GM19438 (cell line): ENCODE results near the gene DIDO1.
A peak's percentile ranks its signal among the peaks of the same experiment; 100 is the strongest.

Source experiments
- ATAC-seq: cut with Tn5 transposase; IDR thresholded peaks from one replicate; pipeline ENCODE4 v1.9.1; 2021; ENCODE audit warnings: low read depth; ENCODE audit not compliant: unreplicated experiment

The DIDO1 gene

DNA sequence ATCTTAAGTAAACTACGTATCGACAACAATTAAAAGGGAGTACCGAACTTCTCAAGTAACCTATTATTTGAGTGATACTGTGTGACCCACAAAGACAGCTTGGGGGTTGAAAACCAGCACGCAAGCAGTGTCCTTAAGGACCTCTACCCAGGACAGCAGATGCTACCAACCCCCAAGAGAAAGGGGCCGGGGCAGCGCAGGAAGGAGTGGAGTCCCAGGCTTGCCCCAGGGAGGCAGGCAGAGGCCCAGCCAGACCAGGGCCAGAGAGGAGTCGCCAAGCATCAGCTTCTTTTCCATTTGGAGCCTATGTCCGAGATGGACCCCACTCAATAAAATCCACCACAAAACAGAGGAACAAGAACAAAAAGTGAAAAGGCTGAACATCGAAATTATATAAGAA lies 11.9 kb downstream of the DIDO1 start:
- ATAC-seq: no peak

DNA sequence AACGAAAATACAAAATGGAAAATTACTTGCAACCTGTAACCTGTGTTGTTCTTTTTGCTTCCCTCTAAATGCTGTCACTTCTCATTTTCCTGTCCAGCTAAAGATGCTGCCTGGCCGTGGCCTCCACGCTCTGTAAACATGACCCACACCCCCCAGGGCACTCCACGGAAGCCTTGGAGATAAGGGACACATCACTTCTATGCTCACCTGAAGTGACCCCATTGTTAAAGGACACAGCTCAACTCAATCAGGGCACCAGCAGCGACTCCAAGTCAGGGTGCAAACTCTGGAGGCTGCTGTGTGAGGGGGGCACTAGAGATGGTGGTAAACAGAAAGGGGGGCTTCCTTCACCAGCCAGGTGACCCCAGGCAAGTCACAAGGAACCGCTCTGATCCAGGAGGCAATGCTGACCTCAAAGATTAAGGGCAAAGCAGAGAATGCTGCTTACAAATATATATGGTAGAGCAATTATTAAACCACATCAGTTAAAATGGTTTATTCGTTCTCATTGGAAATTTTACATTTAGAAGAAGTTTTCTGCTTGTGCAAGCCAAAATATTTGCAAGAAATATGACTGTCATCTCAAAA lies 13.2 kb downstream of the DIDO1 start:
- no peak for ATAC-seq

DNA sequence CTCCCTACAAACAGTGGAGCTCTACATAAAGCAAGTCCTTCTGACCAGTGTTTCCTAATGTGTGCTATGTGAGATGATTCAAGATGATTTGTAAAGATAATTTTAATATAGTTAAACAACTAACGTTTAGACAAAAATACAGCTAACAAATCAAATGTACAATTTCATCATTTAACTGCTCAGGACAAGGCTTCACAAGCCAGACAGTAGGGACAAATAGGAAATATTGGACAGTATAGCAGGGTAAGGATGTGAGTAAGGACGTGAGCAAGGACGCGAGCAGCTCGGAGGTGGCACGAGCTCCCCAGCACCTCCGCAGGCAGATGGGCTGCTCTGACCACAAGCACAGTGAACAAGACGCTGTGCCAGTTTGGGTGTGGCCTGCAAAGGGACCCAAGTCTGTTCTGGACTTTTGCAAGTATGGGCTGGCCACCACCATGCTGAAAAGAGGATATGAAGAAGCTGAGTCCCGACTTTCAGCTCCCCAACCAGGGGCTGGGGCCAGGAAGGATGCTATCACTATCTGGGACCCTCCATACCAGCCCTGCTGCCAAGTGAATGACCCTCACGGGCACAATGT lies 14.5 kb downstream of the DIDO1 start:
- no peak for ATAC-seq

DNA sequence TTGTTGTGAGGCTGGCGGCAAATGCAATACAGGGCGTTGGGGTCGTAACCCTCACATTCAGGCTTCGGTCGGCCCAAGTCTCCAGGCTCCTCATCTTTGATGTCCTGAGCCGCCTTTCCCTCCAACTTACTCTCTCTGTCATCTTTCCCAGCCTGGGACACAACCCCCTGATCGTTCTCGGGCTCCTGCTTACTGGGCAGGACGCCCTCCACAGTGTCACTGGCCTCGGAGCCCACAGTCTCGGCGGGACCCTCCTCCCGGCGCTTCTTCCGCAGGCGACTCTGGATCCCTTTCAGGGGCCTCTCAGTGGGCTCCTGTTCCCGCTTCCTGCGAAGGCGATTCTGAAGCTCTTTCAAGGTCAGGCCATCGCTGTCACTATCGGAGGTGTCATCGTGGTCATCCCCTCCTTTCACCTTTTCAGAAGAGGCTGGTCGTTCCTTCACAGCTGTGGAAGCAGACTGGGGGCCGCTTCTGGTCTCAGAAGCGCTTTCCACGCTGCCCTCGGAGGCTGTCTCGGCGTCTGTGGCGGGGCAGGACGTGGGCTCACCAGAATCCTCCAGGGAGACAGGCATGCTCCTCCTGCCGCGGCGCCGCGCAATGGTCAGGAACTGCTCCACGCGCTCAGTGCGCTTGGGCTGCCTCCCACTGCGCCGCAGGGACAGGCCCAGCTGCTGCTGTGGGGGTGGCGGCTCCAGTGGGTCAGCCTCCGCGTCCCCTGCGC lies 15.4 kb downstream of the DIDO1 start:
- no peak for ATAC-seq

DNA sequence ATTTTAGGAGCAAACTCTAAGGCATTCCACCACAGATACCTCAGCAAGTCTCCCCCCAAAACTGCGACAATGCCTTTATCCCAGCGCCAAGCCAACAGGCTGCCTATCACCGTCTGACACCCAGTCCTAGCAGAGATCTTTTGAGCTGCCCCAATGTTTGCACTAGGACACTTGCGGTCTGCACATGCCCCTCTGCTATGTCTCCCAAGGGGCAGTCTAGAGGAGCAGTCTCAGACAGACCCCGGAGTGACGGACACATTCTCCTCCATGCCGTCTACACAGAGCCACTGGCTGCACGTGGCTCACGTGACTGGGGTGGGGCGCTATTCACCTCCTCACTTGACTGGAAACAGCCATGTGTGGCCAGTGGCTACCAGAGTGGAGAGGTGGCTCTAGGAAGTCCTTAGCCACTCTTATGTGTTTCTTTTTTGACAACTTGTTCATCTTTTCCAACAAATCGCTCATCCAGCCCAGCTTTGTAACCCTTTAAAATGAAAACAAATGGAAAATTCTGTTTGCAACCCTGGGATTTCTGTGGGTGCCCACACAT lies 16.0 kb downstream of the DIDO1 start:
- no peak for ATAC-seq

DNA sequence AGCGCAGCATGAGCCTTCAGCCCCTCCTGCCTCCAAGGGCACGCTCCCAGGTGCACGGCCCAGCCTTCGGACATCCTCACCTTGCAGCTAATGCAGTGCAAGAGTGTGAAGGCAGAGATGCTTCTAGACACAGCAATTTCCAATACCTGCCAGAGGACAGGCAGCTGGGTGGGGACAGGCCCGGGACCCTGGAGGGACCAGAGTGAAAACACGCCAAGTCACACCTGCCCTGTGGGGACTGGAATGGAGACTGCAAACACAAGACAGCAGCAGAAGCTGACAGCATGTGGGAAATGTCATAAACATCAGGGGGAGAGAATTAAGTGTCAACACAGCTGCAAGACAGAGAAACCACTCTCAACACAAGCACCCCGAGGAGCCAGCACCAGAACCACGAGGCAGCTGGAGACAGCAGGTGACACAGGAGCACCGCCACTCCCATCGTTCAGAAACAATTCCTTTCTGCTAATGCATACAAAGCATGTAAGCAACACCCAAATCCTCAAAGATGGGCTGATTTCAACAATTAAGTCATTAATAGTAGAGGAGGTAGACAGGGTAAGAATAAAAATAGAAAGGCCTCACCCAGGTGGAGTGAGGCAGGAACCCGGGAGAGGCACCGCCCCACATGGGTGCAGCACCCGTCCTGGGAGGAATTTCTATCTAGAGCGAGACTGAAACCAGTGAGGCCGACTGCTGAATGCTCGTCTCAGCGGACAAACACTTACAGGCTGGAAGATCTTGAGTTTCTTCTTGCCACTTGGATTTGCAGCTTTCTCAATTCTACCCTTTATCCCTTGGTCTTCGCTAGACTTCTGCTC lies 17.1 kb downstream of the DIDO1 start:
- ATAC-seq: no peak

DNA sequence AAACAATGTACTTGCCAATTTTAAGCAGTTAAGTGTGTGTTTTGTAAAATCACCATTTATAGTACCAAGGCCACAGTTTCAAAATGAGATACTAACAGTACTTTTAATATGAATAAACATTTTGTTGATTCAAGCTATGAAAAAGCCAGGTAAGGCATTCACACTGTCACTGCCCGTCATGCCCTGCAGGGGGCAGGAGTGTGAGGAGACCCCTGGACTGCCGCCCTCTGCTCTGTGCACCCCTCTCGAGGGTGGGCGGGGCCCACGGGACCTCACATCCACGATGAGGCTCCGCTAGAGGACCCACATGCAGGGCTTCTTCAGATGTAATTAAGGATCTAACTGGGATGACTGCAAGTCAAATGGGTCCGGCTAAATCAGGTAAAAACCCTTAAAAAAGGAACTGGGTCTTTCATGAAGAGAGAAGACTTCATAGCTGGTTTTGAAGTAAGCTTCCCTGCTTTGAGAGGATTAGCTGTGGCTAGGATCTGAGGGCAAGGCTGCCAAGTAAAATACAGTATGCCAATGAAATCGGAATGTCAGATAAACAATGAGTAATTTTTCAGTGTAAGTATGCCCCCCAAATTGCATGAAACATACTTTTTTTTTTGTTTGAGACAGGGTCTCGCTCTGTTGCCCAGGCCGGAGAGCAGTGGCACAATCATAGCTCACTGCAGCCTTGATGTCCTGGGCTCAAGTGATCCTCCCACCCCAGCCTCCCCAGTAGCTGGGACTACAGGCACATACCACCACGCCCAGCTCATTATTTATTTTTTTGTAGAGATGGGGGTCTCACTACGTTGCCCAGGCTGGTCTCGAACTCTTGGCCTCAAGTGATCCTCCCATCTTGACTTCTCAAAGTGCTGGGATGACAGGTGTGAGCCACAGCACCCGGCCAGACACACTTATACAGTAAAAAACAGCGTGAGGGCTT lies 18.7 kb downstream of the DIDO1 start:
- ATAC-seq: no peak

DNA sequence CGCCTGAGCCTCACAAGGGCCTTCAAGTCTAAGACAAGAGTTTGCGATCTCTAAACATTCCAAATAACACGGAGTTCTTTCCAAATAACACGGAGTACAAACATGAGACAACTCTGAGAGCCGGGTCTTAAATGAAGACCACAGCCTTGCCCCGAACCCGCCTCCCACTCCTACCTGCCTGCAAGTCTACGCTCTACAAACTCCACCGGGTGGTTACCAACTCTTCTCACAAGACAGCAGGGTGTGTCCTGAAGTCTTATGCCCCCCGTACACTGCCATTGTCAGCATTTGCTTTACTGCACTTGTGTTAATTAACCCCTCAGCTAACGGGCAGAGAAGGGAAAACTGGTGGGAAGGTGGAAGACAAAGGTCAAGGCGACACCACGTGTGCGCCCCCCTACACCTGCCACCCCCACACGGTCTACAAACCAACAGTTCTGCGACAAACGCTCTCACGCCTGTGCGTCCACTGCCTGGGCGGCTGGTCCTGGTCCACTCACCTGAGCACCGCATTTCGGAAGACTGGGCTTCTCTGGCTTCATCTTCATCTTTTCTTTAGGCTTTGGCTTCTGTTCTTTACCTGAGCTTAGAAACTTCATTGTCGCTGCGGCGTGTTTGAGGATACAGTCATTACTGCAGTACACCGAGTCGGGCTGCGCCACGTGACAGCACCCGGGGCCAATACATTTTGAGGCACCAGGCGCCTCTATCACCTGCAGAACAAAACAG lies 19.5 kb downstream of the DIDO1 start:
- ATAC-seq: no peak

DNA sequence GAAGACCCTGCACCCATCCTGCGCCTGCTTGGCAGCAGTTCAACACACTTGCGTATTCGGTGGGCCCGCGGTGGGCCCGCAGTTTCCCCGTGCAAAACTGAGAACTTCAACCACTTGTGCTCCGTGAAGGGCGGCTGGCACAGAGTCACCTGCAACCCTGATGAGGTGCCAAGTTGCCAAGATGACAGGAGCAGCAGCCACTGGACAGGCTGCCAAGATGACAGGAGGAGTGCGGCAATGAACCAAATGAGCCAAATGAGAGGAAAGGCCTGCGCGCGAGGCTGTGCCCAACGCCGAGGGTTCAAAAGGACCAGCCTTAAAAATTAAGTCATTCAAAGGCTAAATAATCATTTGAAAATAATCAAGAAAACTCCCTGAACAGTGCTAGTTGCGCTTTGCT lies 20.1 kb downstream of the DIDO1 start:
- ATAC-seq: no peak

DNA sequence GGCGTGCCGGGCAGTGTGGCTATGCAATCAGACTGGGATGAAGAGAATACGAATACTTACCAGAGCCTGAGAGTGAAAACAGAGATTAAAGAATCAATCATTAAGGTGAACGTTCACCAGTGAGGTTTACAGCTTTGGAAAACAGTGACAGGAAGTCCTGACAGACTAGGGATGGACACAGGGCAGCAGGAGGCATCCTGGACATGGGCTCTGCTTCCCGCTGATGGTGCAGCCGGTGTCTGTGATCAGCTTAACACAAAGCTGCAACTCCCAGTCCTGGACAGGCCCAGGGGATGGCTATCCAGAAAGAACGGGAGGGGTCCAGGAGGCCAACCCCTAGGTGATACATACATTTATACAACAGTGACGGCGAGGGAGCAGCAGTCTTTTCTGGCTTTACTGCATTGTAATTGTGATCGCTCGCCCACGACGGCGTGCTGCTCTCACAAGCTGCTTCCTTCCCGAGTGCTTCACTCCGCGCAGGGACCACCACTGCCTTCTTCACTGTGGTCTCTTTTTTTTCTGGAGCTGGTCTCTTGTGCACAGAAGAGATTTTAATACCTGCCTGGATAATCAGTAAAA lies 20.7 kb downstream of the DIDO1 start:
- no peak for ATAC-seq

DNA sequence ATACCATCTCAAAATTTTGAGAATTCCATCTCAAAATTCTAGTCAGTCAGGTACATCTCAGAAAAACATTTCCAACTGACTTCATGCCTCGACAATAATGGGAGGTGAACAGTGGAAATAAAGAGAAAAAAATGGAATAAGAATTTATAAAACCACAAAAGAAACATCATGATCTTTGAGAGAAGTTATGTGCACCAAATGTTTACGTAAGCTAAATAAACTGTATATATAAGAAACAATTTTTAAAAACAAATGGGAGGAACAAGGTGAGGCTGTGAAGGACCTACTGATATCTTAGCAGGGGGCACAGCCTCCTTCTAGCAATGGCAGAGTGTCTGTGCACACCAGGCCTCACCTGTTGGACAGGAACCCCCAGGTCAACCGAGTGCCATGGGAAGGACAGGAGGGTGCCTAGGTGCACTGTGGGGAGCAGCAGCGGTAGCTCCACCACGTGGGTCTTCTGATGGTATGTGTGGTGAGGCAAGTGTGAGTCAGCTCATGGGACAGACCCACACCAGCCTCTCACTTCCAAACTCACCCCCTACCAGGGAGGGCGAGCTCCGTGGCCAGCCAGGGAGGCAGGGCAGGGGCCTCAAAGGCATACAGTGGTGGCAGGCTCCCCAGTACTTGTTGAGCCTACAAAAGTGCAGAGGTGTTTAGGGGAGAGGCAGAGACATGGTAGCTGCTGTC lies 23.2 kb downstream of the DIDO1 start:
- ATAC-seq: no peak

DNA sequence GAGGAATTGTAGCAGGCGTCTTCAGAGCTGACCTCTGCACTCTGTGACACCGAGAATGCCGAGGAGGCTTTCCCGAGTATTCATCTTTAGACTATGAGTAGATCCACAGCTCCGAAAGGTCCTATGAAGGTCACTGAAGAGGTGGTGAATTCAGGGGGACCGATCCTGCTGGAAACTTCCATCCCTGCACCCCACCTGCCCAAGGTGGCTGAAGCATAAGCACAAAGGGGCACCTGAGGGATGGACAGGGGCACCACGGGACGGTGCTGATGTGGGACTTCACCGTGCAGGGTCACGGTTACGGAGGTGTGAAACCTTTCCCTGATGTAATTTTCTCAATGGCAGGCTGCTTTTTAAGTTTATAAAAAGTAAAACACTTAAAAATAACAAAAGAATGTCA lies 24.4 kb downstream of the DIDO1 start:
- ATAC-seq: no peak

DNA sequence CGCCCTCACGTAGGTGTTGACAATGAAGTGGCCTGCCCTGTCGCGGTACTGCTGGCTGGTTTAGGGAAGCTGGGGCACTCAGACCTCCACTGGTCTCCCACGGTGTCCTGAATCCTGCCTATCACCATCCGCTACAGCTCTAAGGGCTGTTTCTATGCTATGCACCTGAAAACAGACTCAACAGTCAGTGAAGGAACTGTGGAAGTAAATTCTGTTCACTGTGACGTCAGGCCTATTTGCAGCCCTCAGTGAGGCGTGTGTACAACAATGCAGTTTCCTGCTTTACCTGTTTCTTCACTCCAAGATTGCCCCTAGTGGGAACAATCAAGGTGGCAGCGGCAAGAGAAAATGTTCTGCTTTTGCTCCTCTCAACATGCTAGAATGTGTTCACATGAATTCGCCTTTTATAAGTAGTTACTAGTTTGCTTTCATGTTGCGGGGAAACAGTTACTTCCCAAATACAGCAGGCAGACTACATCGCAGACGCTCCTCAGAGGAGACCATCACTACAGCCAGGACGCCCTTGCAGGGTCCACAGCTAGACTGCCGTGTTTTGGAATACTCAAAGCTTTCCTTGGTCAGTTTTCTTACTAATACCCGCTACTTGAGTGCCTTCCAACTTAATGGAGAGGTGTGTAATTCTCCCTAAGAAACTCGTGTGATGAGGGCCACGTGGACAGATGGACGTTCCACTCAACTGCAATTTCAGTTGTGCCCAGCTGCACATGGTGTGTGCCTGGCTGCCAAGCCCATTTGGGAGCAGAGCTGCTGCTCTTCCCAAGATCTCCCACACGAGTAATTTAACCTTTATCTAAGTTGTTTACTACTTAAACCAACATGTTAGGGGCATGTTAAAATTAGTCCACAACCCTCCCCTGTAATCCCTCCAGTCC lies 25.4 kb downstream of the DIDO1 start:
- peak; percentile 12 for ATAC-seq

DNA sequence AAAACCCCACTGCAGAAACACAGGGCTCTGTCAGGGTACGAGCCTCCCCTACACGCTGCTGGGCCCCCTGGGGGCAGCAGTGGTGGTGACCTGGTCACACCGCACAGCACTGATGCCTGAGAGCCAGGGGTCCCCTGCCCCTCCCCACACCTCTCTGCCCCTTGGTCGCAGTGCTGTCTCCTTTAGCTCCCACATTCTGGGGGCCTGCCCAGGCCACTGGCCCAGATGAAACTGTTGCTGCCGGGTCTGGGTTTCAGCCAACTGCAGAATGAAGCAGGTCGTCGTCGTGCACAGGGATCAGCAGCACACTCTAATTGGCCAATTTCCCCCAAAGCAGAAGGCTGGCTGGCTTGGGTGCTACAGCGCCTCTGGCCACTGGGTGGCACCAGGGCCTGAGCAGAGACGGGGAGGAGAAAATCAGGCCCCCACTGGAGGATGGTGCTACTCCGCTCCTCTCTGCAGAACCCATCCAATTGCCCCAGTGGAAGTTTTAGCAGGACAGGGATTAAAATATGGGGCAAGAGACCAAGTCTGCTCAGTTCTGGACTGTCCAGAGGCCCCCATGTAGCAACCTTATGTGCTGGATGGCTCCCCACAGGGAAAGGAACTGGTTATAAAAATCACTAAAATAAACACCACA lies 26.1 kb downstream of the DIDO1 start:
- ATAC-seq: peak; percentile 67

DNA sequence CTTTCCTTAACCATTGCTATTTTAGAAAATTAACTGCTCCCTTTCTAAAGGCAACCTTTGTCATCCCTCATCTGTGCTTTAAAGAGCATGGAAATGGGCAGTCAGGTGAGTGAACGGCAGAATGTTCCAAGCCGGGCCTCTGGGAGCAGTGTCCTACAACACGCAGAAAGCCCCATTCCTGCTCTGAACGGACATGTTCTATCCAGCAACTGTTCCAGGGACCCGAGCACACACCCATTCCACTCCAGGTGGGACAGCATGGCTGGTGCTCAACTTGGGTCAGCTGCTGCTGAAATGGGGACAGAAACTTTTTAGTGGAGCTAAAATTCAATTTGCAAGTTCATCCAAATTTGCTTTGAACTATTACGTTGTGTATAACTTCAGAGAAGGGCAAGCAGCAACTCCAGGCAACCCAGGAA lies 26.7 kb downstream of the DIDO1 start:
- ATAC-seq: no peak

DNA sequence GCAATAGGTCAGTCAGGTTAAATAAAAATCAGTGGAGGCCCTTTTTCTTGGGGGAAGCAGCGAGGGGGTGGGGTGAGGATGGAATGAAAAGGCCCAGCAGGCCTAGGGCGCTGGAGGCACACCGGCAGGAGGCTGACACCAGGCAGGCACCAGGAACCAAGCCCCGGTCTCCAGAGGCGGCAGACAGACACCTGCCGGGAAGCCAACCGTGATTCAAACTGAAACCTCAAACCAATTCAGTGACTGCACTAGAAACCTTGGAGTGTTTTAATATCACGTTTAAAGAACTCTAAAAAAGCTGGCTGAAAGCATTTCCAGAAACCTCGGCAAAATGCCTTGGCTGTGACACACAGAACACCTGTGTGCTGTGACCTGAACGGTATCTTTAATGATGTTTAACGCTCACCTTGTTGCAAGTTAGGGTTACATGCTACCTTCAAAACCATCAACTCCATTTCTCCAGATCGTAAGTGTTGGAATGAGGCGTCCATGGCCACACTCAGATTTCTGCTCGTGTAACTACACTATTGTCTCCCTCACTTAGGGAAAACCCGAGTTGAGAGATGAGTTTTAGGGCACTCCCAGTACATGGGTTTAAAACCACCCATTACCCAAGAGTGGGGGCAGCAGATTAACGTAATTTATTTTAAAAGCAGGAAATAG lies 27.2 kb downstream of the DIDO1 start:
- ATAC-seq: no peak
